ENCODE results near the gene BPIFB3.

Gene BPIFB3

GRCh38 chr20:33015700-33016580, 37.8 kb upstream of the BPIFB3 start:
- DNase-seq (ENCODE audit: extremely low read depth in 1 of 2, low read depth in 1 of 2) = no peak

GRCh38 chr20:33016581-33017109, 37.1 kb upstream of the BPIFB3 start:
- no peak for DNase-seq (ENCODE audit: extremely low read depth in 1 of 2, low read depth in 1 of 2)

GRCh38 chr20:33017542-33017941, 36.2 kb upstream of the BPIFB3 start:
- no peak for DNase-seq (ENCODE audit: extremely low read depth in 1 of 2, low read depth in 1 of 2)

GRCh38 chr20:33018169-33018931, 35.4 kb upstream of the BPIFB3 start:
- DNase-seq (ENCODE audit: extremely low read depth in 1 of 2, low read depth in 1 of 2) = no peak

- no peak for DNase-seq (ENCODE audit: extremely low read depth in 1 of 2, low read depth in 1 of 2)
Measured at GRCh38 chr20:33019465-33020277, 34.0 kb upstream of the BPIFB3 start.

GRCh38 chr20:33020278-33021161, 33.2 kb upstream of the BPIFB3 start:
- no peak for DNase-seq (ENCODE audit: extremely low read depth in 1 of 2, low read depth in 1 of 2)

- no peak for DNase-seq (ENCODE audit: extremely low read depth in 1 of 2, low read depth in 1 of 2)
Measured at GRCh38 chr20:33021879-33022278, 31.8 kb upstream of the BPIFB3 start.

- no peak for DNase-seq (ENCODE audit: extremely low read depth in 1 of 2, low read depth in 1 of 2)
Measured at GRCh38 chr20:33022289-33022688, 31.4 kb upstream of the BPIFB3 start.

- no peak for DNase-seq (ENCODE audit: extremely low read depth in 1 of 2, low read depth in 1 of 2)
Measured at GRCh38 chr20:33022694-33023438, 30.8 kb upstream of the BPIFB3 start.

- no peak for DNase-seq (ENCODE audit: extremely low read depth in 1 of 2, low read depth in 1 of 2)
Measured at GRCh38 chr20:33023439-33024242, 30.1 kb upstream of the BPIFB3 start.

GRCh38 chr20:33024243-33024560, 29.5 kb upstream of the BPIFB3 start:
- no peak for DNase-seq (ENCODE audit: extremely low read depth in 1 of 2, low read depth in 1 of 2)

GRCh38 chr20:33024609-33025317, 28.9 kb upstream of the BPIFB3 start:
- DNase-seq (ENCODE audit: extremely low read depth in 1 of 2, low read depth in 1 of 2) = no peak

- no peak for DNase-seq (ENCODE audit: extremely low read depth in 1 of 2, low read depth in 1 of 2)
Measured at GRCh38 chr20:33025318-33025876, 28.3 kb upstream of the BPIFB3 start.

GRCh38 chr20:33026072-33026778, 27.5 kb upstream of the BPIFB3 start:
- DNase-seq (ENCODE audit: extremely low read depth in 1 of 2, low read depth in 1 of 2) = no peak

GRCh38 chr20:33026779-33027759, 26.6 kb upstream of the BPIFB3 start:
- DNase-seq (ENCODE audit: extremely low read depth in 1 of 2, low read depth in 1 of 2) = no peak
